Liver (tissue), 9 donors: Measurements from ENCODE around the gene AAGAB. TPM values are rescaled to one million over a fixed set of nuclear protein-coding genes. Genes with fewer than 3 reads are reported as not detected.

Experiments used
- DNase-seq: peaks from one replicate; pipeline ENCODE4 v3.0.0-alpha.2; 2017; ENCODE audit warnings: low spot score
- H3K27ac ChIP-seq, 2 donors: one replicate each; pipeline ENCODE4 v1.7.0; 2013; ENCODE audit warnings: inconsistent platforms in 2 of 2, low read length in 2 of 2, control low read depth in 1 of 2, low read depth in 1 of 2, mild to moderate bottlenecking in 1 of 2
- H3K27me3 ChIP-seq, 4 donors: one replicate each; pipeline versions ENCODE4 v1.6.1 to v1.7.0; 2013; ENCODE audit warnings: low read length in 3 of 4, inconsistent platforms in 1 of 4, mild to moderate bottlenecking in 1 of 4, moderate library complexity in 1 of 4; ENCODE audit not compliant: control insufficient read depth in 4 of 4, insufficient read depth in 4 of 4
- H3K36me3 ChIP-seq, 4 donors: one replicate each; pipeline versions ENCODE4 v1.6.1 to v1.7.0; 2013; ENCODE audit warnings: low read length in 3 of 4, mild to moderate bottlenecking in 3 of 4, low read depth in 1 of 4, moderate library complexity in 1 of 4; ENCODE audit not compliant: control insufficient read depth in 4 of 4, insufficient read depth in 3 of 4
- H3K4me1 ChIP-seq, 4 donors: one replicate each; pipeline versions ENCODE4 v1.6.1 to v1.7.0; 2013; ENCODE audit warnings: low read length in 3 of 4, mild to moderate bottlenecking in 3 of 4, moderate library complexity in 1 of 4; ENCODE audit not compliant: control insufficient read depth in 4 of 4, insufficient read depth in 4 of 4
- H3K4me3 ChIP-seq, 3 donors: one replicate each; pipeline versions ENCODE4 v1.6.1 to v1.7.0; 2013; ENCODE audit warnings: low read length in 3 of 3, control low read depth in 1 of 3, low read depth in 1 of 3, mild to moderate bottlenecking in 1 of 3
- H3K9ac ChIP-seq, 2 donors: one replicate each; pipeline ENCODE4 v1.7.0; 2013; ENCODE audit warnings: low read length in 2 of 2, mild to moderate bottlenecking in 2 of 2, moderate library complexity in 2 of 2, control low read depth in 1 of 2, low read depth in 1 of 2
- H3K9me3 ChIP-seq, 4 donors: one replicate each; pipeline versions ENCODE4 v1.6.1 to v1.7.0; 2013; ENCODE audit warnings: low read length in 3 of 4; ENCODE audit not compliant: control insufficient read depth in 4 of 4
- FOXA2 ChIP-seq: IDR thresholded peaks from 2 replicates; pipeline ENCODE4 v1.6.1; 2016; ENCODE audit warnings: antibody characterized with exemption
- NR2F2 ChIP-seq: IDR thresholded peaks from 2 replicates; pipeline ENCODE4 v1.6.1; 2016; ENCODE audit warnings: antibody characterized with exemption
- RAD21 ChIP-seq, 2 donors: IDR thresholded peaks; 2 replicates each; pipeline ENCODE4 v1.6.1; 2016; ENCODE audit warnings: antibody characterized with exemption in 2 of 2, mild to moderate bottlenecking in 2 of 2
- REST ChIP-seq: IDR thresholded peaks from 2 replicates; pipeline ENCODE4 v1.6.1; 2016; ENCODE audit warnings: antibody characterized with exemption, mild to moderate bottlenecking
- SP1 ChIP-seq: IDR thresholded peaks from 2 replicates; pipeline ENCODE4 v1.6.1; 2018; ENCODE audit warnings: antibody characterized with exemption, mild to moderate bottlenecking
- TAF1 ChIP-seq: conservative IDR thresholded peaks from 2 replicates; pipeline ENCODE4 v1.6.1; 2016; ENCODE audit warnings: antibody characterized with exemption, mild to moderate bottlenecking
- YY1 ChIP-seq: IDR thresholded peaks from 2 replicates; pipeline ENCODE4 v1.6.1; 2016; ENCODE audit warnings: antibody characterized with exemption, mild to moderate bottlenecking
- ZBTB33 ChIP-seq: IDR thresholded peaks from 2 replicates; pipeline ENCODE4 v1.6.1; 2016; ENCODE audit warnings: antibody characterized with exemption
- WGBS: extraction: QIAGEN DNeasy Blood & Tissue Kit; methylation state at CpG from one replicate; pipeline ENCODE4 v1.1.7; 2013; 5-methylcytosine and 5-hydroxymethylcytosine counted together
- polyA plus RNA-seq, 2 donors: library from polyadenylated mRNA; stranded (reverse) in 1 of 2; unstranded in 1 of 2; fragments of 200-250 nt in 1 of 2; fragments of >200 nt in 1 of 2; fragmentation: Nextera tagmentation in 1 of 2; extraction: Ambion mirVana in 1 of 2; gene quantifications; one replicate each; pipeline versions ENCODE4 v1.2.1 to v1.2.3, GENCODE V29; 2013 to 2015
- total RNA-seq, 2 donors: library from RNA; depleted of rRNA; stranded (reverse); fragments of >200 nt; gene quantifications; one replicate each; pipeline ENCODE4 v1.2.3, GENCODE V29; 2014
- donor health status: healthy.
- donor health status: healthy.
- donor health status: healthy.
- donor health status: healthy.
- donor health status: healthy.

AAGAB gene
- total and polyA plus RNA-seq, 4 donors: 3.6 to 22.3 (median 13.0) TPM

- Histone ChIP-seq H3K27ac (no peak overlapping the region), H3K4me1 (no peaks in the 10 kb centered on the region), H3K36me3 (no peaks in the 10 kb centered on the region), H3K27me3 (no peaks in the 10 kb centered on the region), H3K4me3 (no peak overlapping the region), H3K9me3 (no peaks in the 10 kb centered on the region), H3K9ac (no peak overlapping the region)
- 80% methylated on average over 3 of the region's 3 CpGs for WGBS
- no peak for DNase-seq
- no peak for TF ChIP-seq SP1
Measured at GRCh38 chr15:67267440-67267839, 13.0 kb upstream of the AAGAB start.

GRCh38 chr15:67266870-67267269 is 12.4 kb upstream of the AAGAB start:
- WGBS: 95% methylated on average over 6 of the region's 6 CpGs
- no peaks in the 10 kb centered on the region for H3K9me3 ChIP-seq
- DNase-seq: no peak
- H3K27ac ChIP-seq: no peak overlapping the region
- TF ChIP-seq ZBTB33: no peak
- TF ChIP-seq REST: no peak
- TF ChIP-seq NR2F2: no peak
- no peak for TF ChIP-seq TAF1
- no peak for TF ChIP-seq RAD21 (IDR thresholded peaks at IDR 0.05)
- no peak for TF ChIP-seq YY1
- H3K4me1 ChIP-seq: no peaks in the 10 kb centered on the region
- no peaks in the 10 kb centered on the region for H3K27me3 ChIP-seq
- no peaks in the 10 kb centered on the region for H3K36me3 ChIP-seq
- H3K9ac ChIP-seq: no peak overlapping the region
- no peak overlapping the region for H3K4me3 ChIP-seq

- Histone ChIP-seq H3K4me3 (no peak overlapping the region), H3K27ac (peak overlapping the region; percentile 35 to 49), H3K9me3 (no peaks in the 10 kb centered on the region), H3K27me3 (no peaks in the 10 kb centered on the region), H3K36me3 (no peaks in the 10 kb centered on the region), H3K9ac (no peak overlapping the region), H3K4me1 (peaks cover 1 to 20% (median 11%) of the 10 kb centered on the region in 4 donors)
- peak; percentile 3 for TF ChIP-seq SP1
- no peak for TF ChIP-seq REST
- no peak for TF ChIP-seq FOXA2
- no peak for DNase-seq
Measured at GRCh38 chr15:67259806-67260205, 5.3 kb upstream of the AAGAB start.
